HL-60 (cell line): ENCODE measurements around the gene SASH1.

ENCODE experiments used
- DNase-seq, 2 experiments: peaks; one replicate each; pipeline ENCODE4 v3.0.0-alpha.2; 2010 to 2020; ENCODE audit warnings: low read depth in 1 of 2, low spot score in 1 of 2
- H3K27ac ChIP-seq: fragments of 250-450 bp; sonication (Bioruptor Pico); replicated peaks from 2 replicates; pipeline ENCODE4 v1.5.1; 2020; ENCODE audit warnings: mild to moderate bottlenecking, moderate library complexity
- H3K27me3 ChIP-seq: fragments of 250-450 bp; sonication (Bioruptor Pico); 2 replicates; pipeline ENCODE4 v1.5.1; 2021; ENCODE audit warnings: mild to moderate bottlenecking, moderate library complexity; ENCODE audit not compliant: insufficient read depth, poor library complexity, severe bottlenecking
- H3K4me3 ChIP-seq: replicated peaks from 2 replicates; pipeline ENCODE4 v1.5.1; 2011; ENCODE audit warnings: mild to moderate bottlenecking, control low read depth, low read length; ENCODE audit not compliant: insufficient read depth
- GABPA ChIP-seq: IDR thresholded peaks from 2 replicates; pipeline ENCODE4 v1.6.1; 2012; ENCODE audit warnings: low read depth
- POLR2AphosphoS5 ChIP-seq: IDR thresholded peaks from 2 replicates; pipeline ENCODE4 v1.6.1; 2012; ENCODE audit warnings: low read depth
- SPI1 ChIP-seq: IDR thresholded peaks from 2 replicates; pipeline ENCODE4 v1.6.1; 2012; ENCODE audit warnings: low read depth, mild to moderate bottlenecking, borderline replicate concordance
- TF ChIP-seq, protein P1 (sequence below): IDR thresholded peaks from one replicate; pipeline ENCODE4 v1.5.1; 2011; ENCODE audit warnings: low read length, control low read depth, inconsistent platforms; ENCODE audit not compliant: insufficient read depth
- TF ChIP-seq, protein P2 (sequence below): IDR thresholded peaks from 2 replicates; pipeline ENCODE4 v1.6.1; 2012; ENCODE audit warnings: low read depth; ENCODE audit not compliant: insufficient replicate concordance

SASH1 gene

DNA sequence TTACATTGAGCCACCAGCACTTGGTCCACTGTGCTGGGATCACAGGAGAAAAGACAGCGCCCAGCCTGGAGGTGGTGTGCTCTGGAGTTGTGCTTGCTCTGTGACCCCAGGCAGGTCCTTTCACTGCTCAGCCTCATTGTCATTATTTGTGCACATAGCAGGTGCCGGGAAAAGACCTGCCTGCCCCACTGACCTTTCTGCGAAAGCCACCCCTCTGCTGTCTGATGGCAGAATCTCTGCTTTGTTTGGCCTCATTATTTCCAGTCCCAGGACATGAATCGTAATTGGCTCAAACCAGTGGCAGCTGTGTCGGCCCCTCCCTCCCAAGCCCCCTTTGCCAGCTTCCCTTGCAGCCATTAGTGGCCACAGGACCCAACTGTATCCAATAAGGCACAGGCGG is 219.0 kb downstream of the SASH1 start:
- H3K27me3 ChIP-seq: no peaks in the 10 kb centered on the region

DNA sequence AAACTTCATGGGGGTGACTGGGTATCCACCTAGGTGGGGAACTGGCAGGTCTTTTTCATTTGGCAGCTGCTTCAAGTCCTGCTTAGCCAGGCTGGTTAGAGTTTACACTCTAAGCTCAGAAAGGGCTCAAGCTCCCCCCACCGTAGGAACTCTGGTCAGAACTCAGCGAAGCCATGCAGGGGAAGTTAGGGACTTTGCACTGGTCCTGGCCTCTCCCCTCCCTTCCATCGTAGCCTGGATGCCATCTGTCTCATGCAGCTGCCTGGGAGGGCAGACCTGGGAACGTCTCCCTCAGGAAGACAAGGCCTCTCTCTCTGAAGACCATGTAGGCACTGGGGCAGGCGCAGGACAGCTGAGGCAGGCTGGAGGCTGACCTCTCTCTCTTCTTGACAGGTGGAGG is 220.4 kb downstream of the SASH1 start:
- Histone ChIP-seq H3K27me3 (no peaks in the 10 kb centered on the region), H3K27ac (no peak overlapping the region), H3K4me3 (no peak overlapping the region)
- no peak for DNase-seq
- TF ChIP-seq, protein P1, sequence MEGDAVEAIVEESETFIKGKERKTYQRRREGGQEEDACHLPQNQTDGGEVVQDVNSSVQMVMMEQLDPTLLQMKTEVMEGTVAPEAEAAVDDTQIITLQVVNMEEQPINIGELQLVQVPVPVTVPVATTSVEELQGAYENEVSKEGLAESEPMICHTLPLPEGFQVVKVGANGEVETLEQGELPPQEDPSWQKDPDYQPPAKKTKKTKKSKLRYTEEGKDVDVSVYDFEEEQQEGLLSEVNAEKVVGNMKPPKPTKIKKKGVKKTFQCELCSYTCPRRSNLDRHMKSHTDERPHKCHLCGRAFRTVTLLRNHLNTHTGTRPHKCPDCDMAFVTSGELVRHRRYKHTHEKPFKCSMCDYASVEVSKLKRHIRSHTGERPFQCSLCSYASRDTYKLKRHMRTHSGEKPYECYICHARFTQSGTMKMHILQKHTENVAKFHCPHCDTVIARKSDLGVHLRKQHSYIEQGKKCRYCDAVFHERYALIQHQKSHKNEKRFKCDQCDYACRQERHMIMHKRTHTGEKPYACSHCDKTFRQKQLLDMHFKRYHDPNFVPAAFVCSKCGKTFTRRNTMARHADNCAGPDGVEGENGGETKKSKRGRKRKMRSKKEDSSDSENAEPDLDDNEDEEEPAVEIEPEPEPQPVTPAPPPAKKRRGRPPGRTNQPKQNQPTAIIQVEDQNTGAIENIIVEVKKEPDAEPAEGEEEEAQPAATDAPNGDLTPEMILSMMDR: no peak

More for the DNA sequence above, 219.0 kb downstream of the SASH1 start:
- TF ChIP-seq, protein P1: no peak
- TF ChIP-seq POLR2AphosphoS5 (no peak), SPI1 (no peak), GABPA (no peak)
- TF ChIP-seq, protein P2, sequence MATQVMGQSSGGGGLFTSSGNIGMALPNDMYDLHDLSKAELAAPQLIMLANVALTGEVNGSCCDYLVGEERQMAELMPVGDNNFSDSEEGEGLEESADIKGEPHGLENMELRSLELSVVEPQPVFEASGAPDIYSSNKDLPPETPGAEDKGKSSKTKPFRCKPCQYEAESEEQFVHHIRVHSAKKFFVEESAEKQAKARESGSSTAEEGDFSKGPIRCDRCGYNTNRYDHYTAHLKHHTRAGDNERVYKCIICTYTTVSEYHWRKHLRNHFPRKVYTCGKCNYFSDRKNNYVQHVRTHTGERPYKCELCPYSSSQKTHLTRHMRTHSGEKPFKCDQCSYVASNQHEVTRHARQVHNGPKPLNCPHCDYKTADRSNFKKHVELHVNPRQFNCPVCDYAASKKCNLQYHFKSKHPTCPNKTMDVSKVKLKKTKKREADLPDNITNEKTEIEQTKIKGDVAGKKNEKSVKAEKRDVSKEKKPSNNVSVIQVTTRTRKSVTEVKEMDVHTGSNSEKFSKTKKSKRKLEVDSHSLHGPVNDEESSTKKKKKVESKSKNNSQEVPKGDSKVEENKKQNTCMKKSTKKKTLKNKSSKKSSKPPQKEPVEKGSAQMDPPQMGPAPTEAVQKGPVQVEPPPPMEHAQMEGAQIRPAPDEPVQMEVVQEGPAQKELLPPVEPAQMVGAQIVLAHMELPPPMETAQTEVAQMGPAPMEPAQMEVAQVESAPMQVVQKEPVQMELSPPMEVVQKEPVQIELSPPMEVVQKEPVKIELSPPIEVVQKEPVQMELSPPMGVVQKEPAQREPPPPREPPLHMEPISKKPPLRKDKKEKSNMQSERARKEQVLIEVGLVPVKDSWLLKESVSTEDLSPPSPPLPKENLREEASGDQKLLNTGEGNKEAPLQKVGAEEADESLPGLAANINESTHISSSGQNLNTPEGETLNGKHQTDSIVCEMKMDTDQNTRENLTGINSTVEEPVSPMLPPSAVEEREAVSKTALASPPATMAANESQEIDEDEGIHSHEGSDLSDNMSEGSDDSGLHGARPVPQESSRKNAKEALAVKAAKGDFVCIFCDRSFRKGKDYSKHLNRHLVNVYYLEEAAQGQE: no peak
- Histone ChIP-seq H3K4me3 (no peak overlapping the region), H3K27ac (no peak overlapping the region)
- DNase-seq: no peak

DNA sequence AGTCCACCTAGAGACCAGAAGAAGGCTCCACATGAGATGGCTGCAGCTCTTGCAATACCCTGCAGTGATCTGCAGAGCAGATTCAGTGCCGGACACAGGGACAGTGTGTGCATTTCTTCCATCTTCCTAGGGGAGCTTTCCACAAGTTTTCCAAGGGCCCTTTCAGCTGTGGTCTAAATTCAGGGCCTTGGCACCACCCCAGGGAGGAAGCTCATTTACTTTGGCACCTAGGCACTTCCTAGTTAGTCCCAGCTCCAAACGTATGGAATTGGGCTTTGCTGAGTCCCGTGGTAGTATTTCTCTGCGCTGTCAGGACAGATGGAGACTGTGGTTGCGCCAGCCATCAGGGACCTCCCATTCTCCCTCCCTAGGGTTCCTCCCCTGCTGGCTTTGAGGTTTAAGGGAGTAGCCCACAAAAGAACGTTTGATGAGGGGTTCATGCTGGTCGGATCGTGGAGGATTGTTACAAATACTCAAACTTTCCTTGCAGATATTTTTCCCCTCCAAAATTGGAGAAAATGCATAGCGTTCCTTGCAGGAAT is 221.9 kb downstream of the SASH1 start:
- H3K27me3 ChIP-seq: no peaks in the 10 kb centered on the region
- no peak for DNase-seq
- no peak overlapping the region for H3K4me3 ChIP-seq
- TF ChIP-seq SPI1: no peak
- no peak for TF ChIP-seq GABPA
- TF ChIP-seq, protein P2: no peak
- TF ChIP-seq POLR2AphosphoS5: no peak
- TF ChIP-seq, protein P1: no peak
- H3K27ac ChIP-seq: no peak overlapping the region

DNA sequence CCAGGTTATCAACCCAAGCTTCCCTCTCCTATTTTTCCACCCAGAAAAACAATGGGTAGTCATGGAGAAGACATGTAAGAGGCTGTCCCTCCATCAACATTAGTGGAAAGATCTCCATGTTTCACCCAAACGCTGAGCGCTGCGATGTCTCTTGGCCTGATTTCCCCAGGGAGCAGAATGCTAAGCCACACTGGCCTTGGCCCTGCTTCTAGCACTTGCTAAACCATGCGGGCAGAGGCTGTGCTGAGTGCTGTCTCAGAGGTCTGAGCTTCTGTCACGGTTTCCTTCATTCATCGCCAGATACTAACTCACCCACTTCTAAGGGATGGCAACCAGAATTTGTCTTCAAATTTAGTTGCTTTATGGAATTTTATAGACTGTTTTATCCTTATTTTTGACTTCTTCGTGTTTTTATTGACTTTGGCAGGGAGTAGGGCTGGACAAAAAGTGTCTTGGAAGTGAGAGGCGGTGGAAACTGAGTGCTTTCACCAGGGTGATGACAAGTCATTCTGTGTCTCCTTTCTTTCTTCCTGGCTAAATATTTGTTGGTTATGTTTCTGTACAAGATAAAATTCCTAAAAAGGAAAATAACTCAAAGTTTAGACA is 222.8 kb downstream of the SASH1 start:
- Histone ChIP-seq H3K27me3 (no peaks in the 10 kb centered on the region), H3K4me3 (no peak overlapping the region), H3K27ac (no peak overlapping the region)
- no peak for TF ChIP-seq POLR2AphosphoS5
- TF ChIP-seq, protein P2: no peak
- no peak for TF ChIP-seq SPI1
- TF ChIP-seq, protein P1: no peak
- TF ChIP-seq GABPA: no peak
- DNase-seq: no peak
